SK-N-MC (cell line): ENCODE data around the gene SDK2.

Experiments
- EZH2 ChIP-seq: fragments of 200-600 bp; sonication (generic); IDR thresholded peaks from one replicate; pipeline ENCODE4 v1.6.1; 2017; ENCODE audit warnings: antibody characterized with exemption
- FOXP2 ChIP-seq: optimal IDR thresholded peaks from 2 replicates; pipeline ENCODE3; 2011; ENCODE audit warnings: mild to moderate bottlenecking, moderate library complexity; ENCODE audit not compliant: insufficient read depth; ENCODE audit errors: extremely low read length, control extremely low read depth
- POLR2AphosphoS5 ChIP-seq: IDR thresholded peaks from 2 replicates; pipeline ENCODE4 v1.6.1; 2012; ENCODE audit warnings: mild to moderate bottlenecking, low read depth, low read length, borderline replicate concordance

DNA sequence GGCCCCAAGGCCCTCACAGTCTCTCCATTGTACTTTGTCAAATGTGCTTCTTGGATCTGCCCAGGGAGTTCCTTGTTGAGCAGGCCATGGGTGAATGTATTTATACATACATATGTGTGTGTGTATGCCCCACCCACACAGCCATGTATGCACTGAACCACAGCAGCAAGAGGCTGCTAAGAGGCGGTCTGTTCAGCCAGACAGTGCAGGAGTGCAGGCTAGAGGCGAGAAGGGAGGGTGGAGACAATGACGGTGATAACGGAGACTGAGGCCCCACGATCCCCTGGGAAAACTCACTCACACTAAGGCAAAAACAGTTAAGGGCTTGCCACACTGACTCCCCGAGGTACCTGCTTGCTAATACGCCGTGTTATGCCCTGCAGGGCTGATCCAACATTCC lies 181.4 kb downstream of the SDK2 start:
- no peak for TF ChIP-seq POLR2AphosphoS5
- TF ChIP-seq EZH2, result no peak
- TF ChIP-seq FOXP2, result no peak
